ENCODE measurements around the gene PTPRD. TPM values are rescaled to one million over a fixed set of nuclear protein-coding genes. Genes with fewer than 3 reads are reported as not detected.

PTPRD gene
- total RNA-seq, 1 experiment from 2014 or later, result not detected

- DNase-seq (ENCODE audit: low read depth), result no peak
Observed at GRCh38 chr9:8278048-8278447, 2334.8 kb downstream of the PTPRD start.

GRCh38 chr9:8270235-8270634, 2342.6 kb downstream of the PTPRD start:
- DNase-seq (ENCODE audit: low read depth), result no peak

- DNase-seq (ENCODE audit: low read depth), result no peak
Observed at GRCh38 chr9:8268881-8269280, 2343.9 kb downstream of the PTPRD start.

- DNase-seq (ENCODE audit: low read depth), result no peak
Observed at GRCh38 chr9:8268216-8268878, 2344.5 kb downstream of the PTPRD start.

GRCh38 chr9:8267636-8268035, 2345.2 kb downstream of the PTPRD start:
- no peak for DNase-seq (ENCODE audit: low read depth)

GRCh38 chr9:8266861-8267260, 2345.9 kb downstream of the PTPRD start:
- no peak for DNase-seq (ENCODE audit: low read depth)

GRCh38 chr9:8265281-8265680, 2347.5 kb downstream of the PTPRD start:
- DNase-seq (ENCODE audit: low read depth), result no peak

Data from LHCN-M2 (cell line).